Spleen (tissue), 7 donors: ENCODE measurements around the gene HBQ1.

Experiments
- POLR2A ChIP-seq, 3 donors: fragments of 450-650 bp; IDR thresholded peaks; one replicate each; pipeline ENCODE4 v1.5.1; 2017; ENCODE audit warnings: antibody characterized with exemption in 3 of 3, mild to moderate bottlenecking in 1 of 3
- TF ChIP-seq, protein P1 (sequence below), 11 experiments: fragments of 200-600 bp in 7 of 11; fragments of 450-650 bp in 4 of 11; sonication (generic) in 4 of 11; IDR thresholded peaks in 8 of 11; conservative IDR thresholded peaks in 3 of 11; 1 replicate in 7 of 11; 2 replicates in 4 of 11; pipeline versions ENCODE4 v1.4.0 to v1.8.0; 2016 to 2021; ENCODE audit warnings: antibody characterized with exemption in 11 of 11, inconsistent platforms in 4 of 11, mild to moderate bottlenecking in 1 of 11
- donor health status: DM: no; HTN: no; CAD: no; lungs with moderate emphysema.
- donor health status: DM: no; HTN: no; CAD: no.
- donor health status: DM: no; HTN: no; CAD: no.

DNA sequence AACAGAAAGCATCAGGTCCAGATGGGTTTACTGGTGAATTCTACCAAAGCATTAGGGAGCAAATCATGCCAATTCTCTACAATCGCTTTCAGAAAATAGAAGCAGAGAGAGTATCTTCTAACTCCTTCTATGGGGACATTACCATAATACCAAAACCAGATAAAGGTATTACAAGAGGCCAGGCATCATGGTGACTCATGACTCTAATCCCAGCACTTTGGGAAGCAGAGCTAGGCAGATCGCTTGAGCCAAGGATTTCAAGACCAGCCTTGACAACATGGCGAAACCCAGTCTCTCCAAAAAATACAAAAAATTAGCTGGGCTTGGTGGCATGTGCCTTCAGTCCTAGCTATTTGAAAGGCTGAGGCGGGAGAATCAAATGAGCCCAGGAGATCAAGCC lies 23.0 kb downstream of the HBQ1 start:
- no peak for TF ChIP-seq POLR2A (IDR thresholded peaks at IDR 0.05)
- TF ChIP-seq, protein P1, sequence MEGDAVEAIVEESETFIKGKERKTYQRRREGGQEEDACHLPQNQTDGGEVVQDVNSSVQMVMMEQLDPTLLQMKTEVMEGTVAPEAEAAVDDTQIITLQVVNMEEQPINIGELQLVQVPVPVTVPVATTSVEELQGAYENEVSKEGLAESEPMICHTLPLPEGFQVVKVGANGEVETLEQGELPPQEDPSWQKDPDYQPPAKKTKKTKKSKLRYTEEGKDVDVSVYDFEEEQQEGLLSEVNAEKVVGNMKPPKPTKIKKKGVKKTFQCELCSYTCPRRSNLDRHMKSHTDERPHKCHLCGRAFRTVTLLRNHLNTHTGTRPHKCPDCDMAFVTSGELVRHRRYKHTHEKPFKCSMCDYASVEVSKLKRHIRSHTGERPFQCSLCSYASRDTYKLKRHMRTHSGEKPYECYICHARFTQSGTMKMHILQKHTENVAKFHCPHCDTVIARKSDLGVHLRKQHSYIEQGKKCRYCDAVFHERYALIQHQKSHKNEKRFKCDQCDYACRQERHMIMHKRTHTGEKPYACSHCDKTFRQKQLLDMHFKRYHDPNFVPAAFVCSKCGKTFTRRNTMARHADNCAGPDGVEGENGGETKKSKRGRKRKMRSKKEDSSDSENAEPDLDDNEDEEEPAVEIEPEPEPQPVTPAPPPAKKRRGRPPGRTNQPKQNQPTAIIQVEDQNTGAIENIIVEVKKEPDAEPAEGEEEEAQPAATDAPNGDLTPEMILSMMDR (IDR thresholded peaks at IDR 0.05 in 8 of 11, conservative IDR thresholded peaks at IDR 0.05 in 3 of 11) = no peak
